GM12878 (cell line): ENCODE measurements around the gene SPPL2B. TPM values are rescaled to one million over a fixed set of nuclear protein-coding genes. Genes with fewer than 3 reads are reported as not detected.

Experiments
- ATAC-seq: fragments of 200-7000 bp; cut with Tn5 transposase; 3 replicates; pipeline ENCODE4 v1.9.1; 2020; ENCODE audit warnings: mild to moderate bottlenecking, moderate library complexity
- BruUV-seq: library from RNA; stranded (reverse); fragments of 400-500 nt; replicated peaks from 2 replicates; lab custom pipeline; 2021; lab: Mats Ljungman, UMichigan
- CTCF ChIA-PET: fragments of 300-600 bp; sonication (Branson Sonifier 250); formaldehyde crosslinking; extraction: SDS; loops from one replicate; lab custom pipeline; 2021; ENCODE audit warnings: inconsistent platforms; lab: Yijun Ruan, JAX
- POLR2A ChIA-PET: fragments of 350-600 bp; formaldehyde crosslinking; extraction: SDS; loops from one replicate; lab custom pipeline; 2021; ENCODE audit warnings: inconsistent platforms; lab: Charles Lee
- RAD21 ChIA-PET: fragments of 300-600 bp; sonication (Branson Sonifier 250); formaldehyde crosslinking; loops from one replicate; lab custom pipeline; 2023; ENCODE audit warnings: antibody characterized with exemption; ENCODE audit not compliant: unreplicated experiment; lab: Charles Lee
- SMC1A ChIA-PET: fragments of 300-600 bp; sonication (Branson Sonifier 250); formaldehyde crosslinking; loops from one replicate; lab custom pipeline; 2023; ENCODE audit not compliant: unreplicated experiment, uncharacterized antibody; lab: Charles Lee
- DNase-seq: peaks from one replicate; pipeline ENCODE4 v3.0.0-alpha.2; 2011; ENCODE audit warnings: low read depth, low spot score
- FAIRE-seq: peaks from 3 replicates; lab custom pipeline; 2011; peaks lifted over from hg19 to GRCh38; lab: Jason Lieb, UNC
- H2AFZ ChIP-seq: 2 replicates; pipeline ENCODE4 v1.6.0; 2011; ENCODE audit warnings: low read depth, low read length, control low read depth; ENCODE audit not compliant: control insufficient read depth
- H3K27ac ChIP-seq: 2 replicates; pipeline ENCODE4 v1.5.1; 2011; ENCODE audit warnings: control low read depth; ENCODE audit not compliant: control insufficient read depth, insufficient read depth
- H3K27me3 ChIP-seq, 2 experiments: replicated peaks in 1 of 2; 2 replicates each; pipeline versions ENCODE4 v1.6.0 to v1.6.1; 2011; ENCODE audit warnings: low read length in 1 of 2; ENCODE audit not compliant: control insufficient read depth in 2 of 2, insufficient read depth in 2 of 2
- H3K36me3 ChIP-seq, 2 experiments: 2 replicates each; pipeline ENCODE4 v1.5.1; 2011; ENCODE audit warnings: low read length in 1 of 2; ENCODE audit not compliant: control insufficient read depth in 2 of 2, insufficient read depth in 2 of 2
- H3K4me1 ChIP-seq: 2 replicates; pipeline ENCODE4 v1.6.1; 2011; ENCODE audit warnings: mild to moderate bottlenecking, low read length, moderate library complexity, mixed read lengths; ENCODE audit not compliant: control insufficient read depth, insufficient read depth
- H3K4me2 ChIP-seq: 2 replicates; pipeline ENCODE4 v1.6.0; 2011; ENCODE audit warnings: control low read depth; ENCODE audit not compliant: control insufficient read depth, insufficient read depth
- H3K4me3 ChIP-seq: fragments of 200-600 bp; sonication (generic); 2 replicates; pipeline ENCODE4 v1.5.1; 2016
- H3K79me2 ChIP-seq: 2 replicates; pipeline ENCODE4 v1.6.0; 2011; ENCODE audit warnings: low read length; ENCODE audit not compliant: control insufficient read depth, insufficient read depth
- H3K9ac ChIP-seq: 2 replicates; pipeline ENCODE4 v1.8.0; 2011; ENCODE audit warnings: low read length, control low read depth, mixed read lengths; ENCODE audit not compliant: control insufficient read depth, insufficient read depth
- H3K9me3 ChIP-seq: replicated peaks from 3 replicates; pipeline ENCODE4 v1.5.1; 2011; ENCODE audit warnings: mild to moderate bottlenecking, low read length; ENCODE audit not compliant: control insufficient read depth, insufficient read depth
- H4K20me1 ChIP-seq: 2 replicates; pipeline ENCODE4 v1.6.0; 2011; ENCODE audit not compliant: control insufficient read depth, insufficient read depth
- HCFC1 ChIP-seq: fragments of 150-350 bp; IDR thresholded peaks from 2 replicates; pipeline ENCODE4 v1.6.1; 2014; ENCODE audit warnings: low read length
- MAX ChIP-seq: IDR thresholded peaks from 2 replicates; pipeline ENCODE4 v1.6.1; 2012; ENCODE audit warnings: low read depth, low read length, improper control_type of control experiment
- MLLT1 ChIP-seq: fragments of 450-650 bp; IDR thresholded peaks from 2 replicates; pipeline ENCODE4 v1.6.1; 2016; ENCODE audit warnings: mild to moderate bottlenecking
- SMAD1 ChIP-seq: fragments of 450-650 bp; IDR thresholded peaks from 2 replicates; pipeline ENCODE4 v1.6.1; 2018; ENCODE audit warnings: mild to moderate bottlenecking, low read depth; ENCODE audit not compliant: partially characterized antibody
- SMAD5 ChIP-seq: IDR thresholded peaks from 2 replicates; pipeline ENCODE4 v1.6.1; 2016; ENCODE audit warnings: antibody characterized with exemption, low read depth
- WRNIP1 ChIP-seq: IDR thresholded peaks from 2 replicates; pipeline ENCODE4 v1.6.1; 2011; ENCODE audit warnings: low read depth, low read length, improper control_type of control experiment, borderline replicate concordance
- WGBS: methylation state at CpG from one replicate; pipeline ENCODE4 v1.1.6; 2016; ENCODE audit warnings: low lambda C conversion rate; ENCODE audit not compliant: insufficient replicate concordance, insufficient coverage; ENCODE audit errors: missing lambda C conversion rate; 5-methylcytosine and 5-hydroxymethylcytosine counted together
- in situ Hi-C: fragments of 300-500 bp; cut with MboI; formaldehyde crosslinking; loops from 9 replicates; pipeline ENCODE4 v1.14.3; 2018; ENCODE audit warnings: mixed read lengths
- intact Hi-C: fragments of 100-400 bp; cut with micrococcal nuclease; formaldehyde crosslinking; loops from one replicate; pipeline ENCODE4 v1.14.2; 2022; ENCODE audit not compliant: unreplicated experiment
- polyA plus RNA-seq, 11 experiments: library from polyadenylated mRNA; depleted of rRNA in 4 of 11; unstranded in 6 of 11; stranded (reverse) in 5 of 11; fragments of >200 nt; fragmentation: Nextera tagmentation in 4 of 11; fragmentation: Illumina TruSeq in 1 of 11; extraction: Ambion mirVana in 4 of 11; extraction: Trizol in 1 of 11; gene quantifications; 1 replicate in 1 of 11; 2 replicates in 10 of 11; pipeline versions ENCODE4 v1.2.1 to v1.2.3, GENCODE V29; 2011 to 2016; ENCODE audit warnings: inconsistent platforms in 2 of 11, missing spikeins in 2 of 11, low read depth in 1 of 11
- total RNA-seq, 4 experiments: library from RNA; depleted of rRNA in 3 of 4; stranded (reverse); fragments of >200 nt in 3 of 4; fragmentation: Illumina TruSeq in 1 of 4; extraction: Trizol in 1 of 4; gene quantifications; 2 replicates each; pipeline versions ENCODE4 v1.2.1 to v1.2.3, GENCODE V29; 2013 to 2021
- TF ChIP-seq, protein P1 (sequence below): IDR thresholded peaks from 2 replicates; pipeline ENCODE4 v1.6.1; 2011; ENCODE audit warnings: low read depth, low read length, improper control_type of control experiment, borderline replicate concordance

The SPPL2B gene
- total and polyA plus RNA-seq, 10 of the 15 experiments (the other 5 are each of a cell fraction or from before 2014, with no cell fraction given): 0.29 to 56.5 (median 18.3) TPM

GRCh38 chr19:2343289-2343982 is 15.0 kb downstream of the SPPL2B start:
- in situ Hi-C loops: no loop called here
- ATAC-seq (no peak), DNase-seq (no peak), FAIRE-seq (no peak)
- H2AFZ ChIP-seq: no peak overlapping the region
- H3K9ac ChIP-seq: no peak overlapping the region
- no peak overlapping the region for H3K4me3 ChIP-seq
- ChIA-PET RAD21 (no interaction called here), POLR2A (no interaction called here), CTCF (no interaction called here), SMC1A (no interaction called here)
- H3K4me2 ChIP-seq: no peak overlapping the region
- intact Hi-C loops: no loop called here
- 92% methylated on average over 31 of the region's 31 CpGs for WGBS
- peaks cover 0 to 6% of the 10 kb centered on the region in 2 experiments; a peak in 2 of 4 replicates for H3K36me3 ChIP-seq
- BruUV-seq: no TSS peak
- no peaks in the 10 kb centered on the region for H3K27me3 ChIP-seq
- no peak overlapping the region for H3K27ac ChIP-seq
- H4K20me1 ChIP-seq: no peaks in the 10 kb centered on the region
- TF ChIP-seq MLLT1: no peak
- TF ChIP-seq, protein P1, sequence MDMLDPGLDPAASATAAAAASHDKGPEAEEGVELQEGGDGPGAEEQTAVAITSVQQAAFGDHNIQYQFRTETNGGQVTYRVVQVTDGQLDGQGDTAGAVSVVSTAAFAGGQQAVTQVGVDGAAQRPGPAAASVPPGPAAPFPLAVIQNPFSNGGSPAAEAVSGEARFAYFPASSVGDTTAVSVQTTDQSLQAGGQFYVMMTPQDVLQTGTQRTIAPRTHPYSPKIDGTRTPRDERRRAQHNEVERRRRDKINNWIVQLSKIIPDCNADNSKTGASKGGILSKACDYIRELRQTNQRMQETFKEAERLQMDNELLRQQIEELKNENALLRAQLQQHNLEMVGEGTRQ: no peak
- no peak for TF ChIP-seq SMAD1
- no peak for TF ChIP-seq WRNIP1
- no peak for TF ChIP-seq MAX
- no peak for TF ChIP-seq HCFC1
- no peak for TF ChIP-seq SMAD5
- no peaks in the 10 kb centered on the region for H3K4me1 ChIP-seq
- H3K79me2 ChIP-seq: no peaks in the 10 kb centered on the region
- no peaks in the 10 kb centered on the region for H3K9me3 ChIP-seq
